Keratinocyte (primary cell): ENCODE data around the gene NRSN1. TPM values are rescaled to one million over a fixed set of nuclear protein-coding genes. Genes with fewer than 3 reads are reported as not detected.

Experiments
- DNase-seq: peaks from one replicate; pipeline ENCODE4 v3.0.0-alpha.2; 2011; ENCODE audit warnings: low read depth, missing footprints, low spot score
- FAIRE-seq: peaks from 2 replicates; lab custom pipeline; 2011; peaks lifted over from hg19 to GRCh38; lab: Jason Lieb, UNC
- H2AFZ ChIP-seq: 2 replicates; pipeline ENCODE4 v1.6.0; 2012; ENCODE audit warnings: low read length, control low read depth, inconsistent platforms; ENCODE audit not compliant: control insufficient read depth
- H3K27ac ChIP-seq: 2 replicates; pipeline ENCODE4 v1.5.1; 2011; ENCODE audit warnings: low read length; ENCODE audit not compliant: control insufficient read depth, insufficient read depth
- H3K27me3 ChIP-seq: 3 replicates; pipeline ENCODE4 v1.6.0; 2011; ENCODE audit warnings: low read length; ENCODE audit not compliant: control insufficient read depth, insufficient read depth; ENCODE audit errors: extremely low read depth
- H3K36me3 ChIP-seq, 2 experiments: 2 replicates in 1 of 2; 3 replicates in 1 of 2; pipeline ENCODE4 v1.5.1; 2011; ENCODE audit warnings: low read length in 2 of 2, mild to moderate bottlenecking in 1 of 2; ENCODE audit not compliant: control insufficient read depth in 2 of 2, insufficient read depth in 2 of 2; ENCODE audit errors: extremely low read depth in 1 of 2
- H3K4me1 ChIP-seq: 3 replicates; pipeline ENCODE4 v1.5.1; 2011; ENCODE audit warnings: low read length; ENCODE audit not compliant: control insufficient read depth, insufficient read depth; ENCODE audit errors: extremely low read depth
- H3K4me2 ChIP-seq: 3 replicates; pipeline ENCODE4 v1.6.0; 2011; ENCODE audit warnings: low read depth, low read length; ENCODE audit not compliant: control insufficient read depth, insufficient read depth; ENCODE audit errors: extremely low read depth
- H3K4me3 ChIP-seq, 3 experiments: fragments of 200-600 bp in 1 of 3; sonication (generic) in 1 of 3; 2 replicates in 2 of 3; 3 replicates in 1 of 3; pipeline ENCODE4 v1.5.1; 2011 to 2016; ENCODE audit warnings: low read length in 3 of 3, mild to moderate bottlenecking in 3 of 3, control low read depth in 2 of 3, inconsistent platforms in 1 of 3, low read depth in 1 of 3, mixed read lengths in 1 of 3, mixed run types in 1 of 3, moderate library complexity in 1 of 3; ENCODE audit not compliant: control insufficient read depth in 2 of 3, insufficient read depth in 2 of 3; ENCODE audit errors: extremely low read depth in 1 of 3
- H3K79me2 ChIP-seq: 2 replicates; pipeline ENCODE4 v1.6.0; 2012; ENCODE audit warnings: low read length; ENCODE audit not compliant: control insufficient read depth, insufficient read depth
- H3K9ac ChIP-seq: 3 replicates; pipeline ENCODE4 v1.6.0; 2011; ENCODE audit warnings: low read length; ENCODE audit not compliant: control insufficient read depth, insufficient read depth; ENCODE audit errors: extremely low read depth
- H3K9me1 ChIP-seq: 3 replicates; pipeline ENCODE4 v1.6.0; 2011; ENCODE audit warnings: low read length; ENCODE audit not compliant: control insufficient read depth, insufficient read depth; ENCODE audit errors: extremely low read depth
- H3K9me3 ChIP-seq: 2 replicates; pipeline ENCODE4 v1.5.1; 2012; ENCODE audit warnings: low read depth, low read length; ENCODE audit not compliant: control insufficient read depth
- H4K20me1 ChIP-seq: 3 replicates; pipeline ENCODE4 v1.6.0; 2011; ENCODE audit warnings: low read length; ENCODE audit not compliant: control insufficient read depth, insufficient read depth; ENCODE audit errors: extremely low read depth
- EZH2 ChIP-seq: IDR thresholded peaks from one replicate; pipeline ENCODE4 v1.6.1; 2012; ENCODE audit warnings: inconsistent platforms, mild to moderate bottlenecking, low read length, moderate library complexity
- dilution Hi-C: fragments of 300-500 bp; cut with MboI; formaldehyde crosslinking; loops from one replicate; pipeline ENCODE4 v1.7.0; 2020; ENCODE audit warnings: low sequenced_read_pairs; ENCODE audit not compliant: extremely low pct_ligation_motif_present
- polyA plus RNA-seq, 5 experiments: library from polyadenylated mRNA; depleted of rRNA in 3 of 5; stranded (reverse) in 3 of 5; stranded (forward) in 1 of 5; unstranded in 1 of 5; fragments of >200 nt; gene quantifications; 1 replicate in 1 of 5; 2 replicates in 3 of 5; 3 replicates in 1 of 5; pipeline versions ENCODE4 v1.2.1 to v1.2.3, GENCODE V29; 2011 to 2012; ENCODE audit warnings: missing spikeins in 2 of 5, low read depth in 1 of 5, low replicate concordance in 1 of 5
- TF ChIP-seq, protein P1 (sequence below), 3 experiments: IDR thresholded peaks in 1 of 3; conservative IDR thresholded peaks in 1 of 3; optimal IDR thresholded peaks in 1 of 3; 2 replicates in 2 of 3; 3 replicates in 1 of 3; pipeline versions ENCODE3 to v1.5.1; 2011; ENCODE audit warnings: low read length in 3 of 3, mild to moderate bottlenecking in 3 of 3, moderate library complexity in 2 of 3, control low read depth in 1 of 3, inconsistent platforms in 1 of 3; ENCODE audit not compliant: insufficient read depth in 2 of 3; ENCODE audit errors: extremely low read depth in 1 of 3

NRSN1 gene
- polyA plus RNA-seq, 1 donor (not counting 4 experiments of a cell fraction or from before 2014, with no cell fraction given), result not detected

DNA sequence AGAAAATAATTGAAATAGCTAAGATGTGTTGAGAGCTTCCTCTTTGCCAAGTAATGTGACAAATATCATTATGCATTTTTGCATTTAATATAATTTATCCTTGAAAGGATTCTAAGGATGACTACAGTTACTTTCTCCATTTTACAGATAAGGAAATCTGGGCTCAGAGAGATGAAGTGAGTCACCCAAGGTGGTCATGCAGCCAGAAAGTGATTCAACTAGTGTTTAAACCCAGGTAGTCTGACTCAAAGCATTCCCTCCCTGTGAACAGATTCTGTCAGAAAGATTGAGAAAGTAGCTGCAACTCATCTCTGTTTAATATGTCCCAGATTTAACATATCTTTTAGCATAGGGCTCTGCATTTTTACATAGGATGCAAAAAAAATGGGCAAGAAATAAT, 28.1 kb downstream of the NRSN1 start:
- DNase-seq (no peak), FAIRE-seq (no peak)
- H3K9me1 ChIP-seq, result no peaks in the 10 kb centered on the region

DNA sequence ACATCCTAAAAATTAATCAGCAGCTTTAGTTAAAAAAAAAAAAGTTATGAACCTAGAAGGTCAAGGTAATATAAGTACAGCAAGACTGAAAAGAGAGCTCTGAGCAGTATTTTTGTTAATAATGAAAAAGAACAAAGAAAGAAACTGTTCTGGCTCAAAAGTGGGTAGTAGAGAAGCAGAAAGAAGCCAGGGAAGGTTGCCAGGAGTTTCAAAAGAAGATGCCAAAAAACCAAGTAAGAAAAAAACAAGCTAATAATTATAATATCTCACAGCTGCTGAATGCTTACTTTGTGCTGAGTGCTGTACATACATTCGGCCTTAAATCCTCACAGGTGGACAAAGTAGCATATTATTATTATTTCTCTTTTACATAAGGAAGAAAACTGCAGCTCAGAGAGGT, 31.9 kb downstream of the NRSN1 start:
- H3K36me3 ChIP-seq, result no peaks in the 10 kb centered on the region
- H3K4me2 ChIP-seq, result no peak overlapping the region
- no peak overlapping the region for H3K9ac ChIP-seq
- no peaks in the 10 kb centered on the region for H3K9me3 ChIP-seq
- no peak overlapping the region for H3K27ac ChIP-seq
- H4K20me1 ChIP-seq, result no peaks in the 10 kb centered on the region
- no peaks in the 10 kb centered on the region for H3K79me2 ChIP-seq
- dilution Hi-C loops, result no loop called here
- no peaks in the 10 kb centered on the region for H3K9me1 ChIP-seq
- no peak overlapping the region for H3K4me3 ChIP-seq
- H3K4me1 ChIP-seq, result no peaks in the 10 kb centered on the region
- H3K27me3 ChIP-seq, result no peaks in the 10 kb centered on the region
- no peak for DNase-seq
- no peak for FAIRE-seq
- H2AFZ ChIP-seq, result no peak overlapping the region
- TF ChIP-seq, protein P1, sequence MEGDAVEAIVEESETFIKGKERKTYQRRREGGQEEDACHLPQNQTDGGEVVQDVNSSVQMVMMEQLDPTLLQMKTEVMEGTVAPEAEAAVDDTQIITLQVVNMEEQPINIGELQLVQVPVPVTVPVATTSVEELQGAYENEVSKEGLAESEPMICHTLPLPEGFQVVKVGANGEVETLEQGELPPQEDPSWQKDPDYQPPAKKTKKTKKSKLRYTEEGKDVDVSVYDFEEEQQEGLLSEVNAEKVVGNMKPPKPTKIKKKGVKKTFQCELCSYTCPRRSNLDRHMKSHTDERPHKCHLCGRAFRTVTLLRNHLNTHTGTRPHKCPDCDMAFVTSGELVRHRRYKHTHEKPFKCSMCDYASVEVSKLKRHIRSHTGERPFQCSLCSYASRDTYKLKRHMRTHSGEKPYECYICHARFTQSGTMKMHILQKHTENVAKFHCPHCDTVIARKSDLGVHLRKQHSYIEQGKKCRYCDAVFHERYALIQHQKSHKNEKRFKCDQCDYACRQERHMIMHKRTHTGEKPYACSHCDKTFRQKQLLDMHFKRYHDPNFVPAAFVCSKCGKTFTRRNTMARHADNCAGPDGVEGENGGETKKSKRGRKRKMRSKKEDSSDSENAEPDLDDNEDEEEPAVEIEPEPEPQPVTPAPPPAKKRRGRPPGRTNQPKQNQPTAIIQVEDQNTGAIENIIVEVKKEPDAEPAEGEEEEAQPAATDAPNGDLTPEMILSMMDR (optimal IDR thresholded peaks at IDR 0.05 in 1 of 3, IDR thresholded peaks at IDR 0.05 in 1 of 3, conservative IDR thresholded peaks at IDR 0.05 in 1 of 3; ENCODE audit: extremely low read depth in 1 of 3, insufficient read depth in 2 of 3, low read length in 3 of 3), result no peak
- no peak for TF ChIP-seq EZH2

More for the DNA sequence above, 28.1 kb downstream of the NRSN1 start:
- H3K9ac ChIP-seq, result no peak overlapping the region
- no peak overlapping the region for H3K4me3 ChIP-seq
- H3K4me1 ChIP-seq, result no peaks in the 10 kb centered on the region
- H3K36me3 ChIP-seq, result no peaks in the 10 kb centered on the region
- TF ChIP-seq, protein P1 (optimal IDR thresholded peaks at IDR 0.05 in 1 of 3, IDR thresholded peaks at IDR 0.05 in 1 of 3, conservative IDR thresholded peaks at IDR 0.05 in 1 of 3; ENCODE audit: extremely low read depth in 1 of 3, insufficient read depth in 2 of 3, low read length in 3 of 3), result no peak
- no peak for TF ChIP-seq EZH2
- H4K20me1 ChIP-seq, result no peaks in the 10 kb centered on the region
- dilution Hi-C loops, result no loop called here
- H3K4me2 ChIP-seq, result no peak overlapping the region
- no peak overlapping the region for H2AFZ ChIP-seq
- H3K79me2 ChIP-seq, result no peaks in the 10 kb centered on the region
- no peaks in the 10 kb centered on the region for H3K9me3 ChIP-seq
- no peaks in the 10 kb centered on the region for H3K27me3 ChIP-seq
- H3K27ac ChIP-seq, result no peak overlapping the region
